Naive thymus-derived CD4-positive, alpha-beta T cell (primary cell): ENCODE data around the gene CAMTA1. TPM values are rescaled to one million over a fixed set of nuclear protein-coding genes. Genes with fewer than 3 reads are reported as not detected.

ENCODE experiments used
- ATAC-seq: fragments of 150-1000 bp; cut with Tn5 transposase; 2 replicates; pipeline ENCODE4 v1.10.0; 2021; ENCODE audit warnings: mild to moderate bottlenecking, moderate library complexity
- CTCF ChIA-PET: fragments of 350-600 bp; sonication (Branson Sonifier 250); formaldehyde crosslinking; loops from one replicate; lab custom pipeline; 2021; ENCODE audit warnings: antibody characterized with exemption; lab: Charles Lee
- POLR2A ChIA-PET: fragments of 350-600 bp; sonication (Branson Sonifier 250); formaldehyde crosslinking; loops from one replicate; lab custom pipeline; 2021; ENCODE audit warnings: antibody characterized with exemption, inconsistent platforms; lab: Charles Lee
- DNase-seq, 9 donors: peaks; one replicate each; pipeline versions ENCODE4 v3.0.0 to v3.0.0-alpha.2; 2020 to 2022; ENCODE audit warnings: mixed read lengths in 1 of 9
- H3K27ac ChIP-seq: one replicate; pipeline ENCODE4 v1.7.0; 2013; ENCODE audit warnings: mild to moderate bottlenecking, low read depth, low read length, moderate library complexity
- H3K27me3 ChIP-seq, 2 donors: one replicate each; pipeline ENCODE4 v1.7.0; 2013; ENCODE audit warnings: low read length in 2 of 2, mild to moderate bottlenecking in 2 of 2, moderate library complexity in 2 of 2; ENCODE audit not compliant: control insufficient read depth in 2 of 2, insufficient read depth in 2 of 2
- H3K36me3 ChIP-seq, 3 experiments: 1 replicate in 2 of 3; 2 replicates in 1 of 3; pipeline ENCODE4 v1.7.0; 2013; ENCODE audit warnings: low read length in 3 of 3, mild to moderate bottlenecking in 3 of 3, moderate library complexity in 1 of 3; ENCODE audit not compliant: insufficient read depth in 3 of 3, control insufficient read depth in 2 of 3
- H3K4me1 ChIP-seq, 2 donors: one replicate each; pipeline ENCODE4 v1.7.0; 2013; ENCODE audit warnings: low read length in 2 of 2, mild to moderate bottlenecking in 2 of 2, moderate library complexity in 1 of 2; ENCODE audit not compliant: control insufficient read depth in 2 of 2, insufficient read depth in 2 of 2
- H3K4me3 ChIP-seq: 2 replicates; pipeline ENCODE4 v1.7.0; 2013; ENCODE audit warnings: mild to moderate bottlenecking, low read length
- H3K9me3 ChIP-seq, 3 experiments: 1 replicate in 2 of 3; 2 replicates in 1 of 3; pipeline ENCODE4 v1.7.0; 2013; ENCODE audit warnings: low read length in 3 of 3; ENCODE audit not compliant: control insufficient read depth in 2 of 3
- H3K27ac Mint-ChIP-seq, 9 donors: one replicate each; pipeline ENCODE4 v1.8.0; 2020 to 2022; ENCODE audit warnings: mixed read lengths in 9 of 9, mild to moderate bottlenecking in 8 of 9, moderate library complexity in 5 of 9, inconsistent platforms in 2 of 9
- H3K27me3 Mint-ChIP-seq, 5 donors: one replicate each; pipeline ENCODE4 v1.8.0; 2021 to 2022; ENCODE audit warnings: mixed read lengths in 5 of 5, mild to moderate bottlenecking in 1 of 5
- H3K36me3 Mint-ChIP-seq, 5 donors: one replicate each; pipeline ENCODE4 v1.8.0; 2020 to 2022; ENCODE audit warnings: mixed read lengths in 5 of 5, mild to moderate bottlenecking in 3 of 5, inconsistent platforms in 1 of 5
- H3K4me1 Mint-ChIP-seq, 7 donors: one replicate each; pipeline ENCODE4 v1.8.0; 2020 to 2022; ENCODE audit warnings: mixed read lengths in 7 of 7, mild to moderate bottlenecking in 3 of 7, inconsistent platforms in 1 of 7
- H3K4me3 Mint-ChIP-seq, 10 donors: one replicate each; pipeline ENCODE4 v1.8.0; 2020 to 2022; ENCODE audit warnings: mild to moderate bottlenecking in 10 of 10, mixed read lengths in 10 of 10, moderate library complexity in 6 of 10, inconsistent platforms in 2 of 10
- H3K9me3 Mint-ChIP-seq, 11 donors: one replicate each; pipeline ENCODE4 v1.8.0; 2020 to 2022; ENCODE audit warnings: mixed read lengths in 11 of 11, mild to moderate bottlenecking in 4 of 11, inconsistent platforms in 1 of 11, moderate library complexity in 1 of 11
- intact Hi-C, 2 donors: fragments of 100-400 bp; cut with micrococcal nuclease; formaldehyde crosslinking; loops; one replicate each; pipeline ENCODE4 v1.15.1; 2023
- polyA plus RNA-seq, 2 donors: library from polyadenylated mRNA; unstranded; fragments of 300-500 nt; fragmentation: Illumina TruSeq; gene quantifications; one replicate each; pipeline ENCODE4 v1.2.3, GENCODE V29; 2021
- total RNA-seq, 6 experiments: library from RNA in 5 of 6; stranded (reverse) in 5 of 6; gene quantifications; 1 replicate in 5 of 6; 2 replicates in 1 of 6; pipeline ENCODE4 v1.2.3 and lab custom pipeline; 2021 to 2026

Gene CAMTA1
- total and polyA plus RNA-seq, 7 experiments from 2014 or later, result 38.1 to 68.6 (median 42.6) TPM

DNA sequence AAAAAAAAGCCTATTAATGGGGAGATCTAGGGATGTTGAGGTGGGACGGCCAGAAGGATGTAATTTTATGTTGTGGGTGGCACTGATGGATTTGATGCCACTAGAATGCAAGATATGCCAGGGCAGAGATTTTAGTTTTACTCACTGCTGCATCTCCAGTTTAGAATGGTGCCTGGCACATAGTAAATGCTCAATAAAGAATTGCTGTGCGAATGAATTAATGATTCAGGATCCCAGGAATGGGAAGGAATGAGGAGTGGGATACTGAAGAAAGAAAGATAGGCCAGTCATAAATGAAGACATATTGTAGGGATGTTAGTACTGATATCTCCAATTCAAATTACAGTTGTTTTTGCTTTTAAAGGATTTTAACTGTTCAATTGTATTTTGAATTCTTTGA, 72.6 kb downstream of the CAMTA1 start:
- no peak overlapping the region for H3K27ac ChIP-seq
- no peaks in the 10 kb centered on the region for H3K36me3 ChIP-seq
- POLR2A ChIA-PET, result no interaction called here
- H3K4me1 ChIP-seq, result no peaks in the 10 kb centered on the region
- Mint-ChIP-seq H3K9me3 (peaks cover 0 to 4% (median 0%) of the 10 kb centered on the region in 11 donors), H3K4me1 (peaks cover 0 to 25% (median 22%) of the 10 kb centered on the region in 7 donors), H3K27me3 (no peaks in the 10 kb centered on the region), H3K4me3 (no peak overlapping the region), H3K27ac (no peak overlapping the region), H3K36me3 (peaks cover 4 to 54% (median 21%) of the 10 kb centered on the region in 5 donors)
- intact Hi-C loops, result no loop called here
- no peaks in the 10 kb centered on the region for H3K27me3 ChIP-seq
- CTCF ChIA-PET, result interaction anchor here (1.1 kb wide), 1 partner anchor 61 kb away, joined by 3 read pairs; no protein-coding TSS in a partner anchor
- no peak overlapping the region for H3K4me3 ChIP-seq
- ATAC-seq, result no peak
- no peaks in the 10 kb centered on the region for H3K9me3 ChIP-seq
- no peak for DNase-seq

DNA sequence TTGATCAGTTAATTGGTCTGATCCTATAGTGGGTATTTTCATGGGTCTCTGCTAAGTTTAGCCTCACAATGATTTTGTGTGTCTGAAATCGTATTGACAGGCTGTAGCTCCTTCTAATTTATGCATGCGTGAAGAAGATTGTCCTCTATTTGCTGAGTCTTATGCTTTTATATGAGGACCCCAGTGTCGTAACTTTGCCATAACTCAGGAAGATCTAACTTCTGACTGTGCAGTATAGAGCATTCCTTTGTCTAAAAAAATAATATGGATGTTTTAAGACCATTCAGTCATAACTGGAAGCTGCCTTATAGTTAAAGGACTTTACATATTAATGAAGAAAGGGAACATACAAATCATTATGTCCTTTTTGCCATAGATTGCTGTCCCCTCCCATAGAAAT, 73.3 kb downstream of the CAMTA1 start:
- no peaks in the 10 kb centered on the region for H3K9me3 ChIP-seq
- H3K27me3 ChIP-seq, result no peaks in the 10 kb centered on the region
- no peak overlapping the region for H3K27ac ChIP-seq
- CTCF ChIA-PET, result interaction anchor here (1.1 kb wide), 1 partner anchor 62 kb away, joined by 3 read pairs; no protein-coding TSS in a partner anchor
- H3K4me3 ChIP-seq, result no peak overlapping the region
- intact Hi-C loops, result no loop called here
- Mint-ChIP-seq H3K9me3 (peaks cover 0 to 2% (median 0%) of the 10 kb centered on the region in 11 donors), H3K4me1 (peaks cover 0 to 27% (median 22%) of the 10 kb centered on the region in 7 donors), H3K27ac (no peak overlapping the region), H3K27me3 (no peaks in the 10 kb centered on the region), H3K4me3 (no peak overlapping the region), H3K36me3 (peaks cover 2 to 49% (median 14%) of the 10 kb centered on the region in 5 donors)
- POLR2A ChIA-PET, result no interaction called here
- no peak for ATAC-seq
- no peaks in the 10 kb centered on the region for H3K36me3 ChIP-seq
- H3K4me1 ChIP-seq, result no peaks in the 10 kb centered on the region
- no peak for DNase-seq

DNA sequence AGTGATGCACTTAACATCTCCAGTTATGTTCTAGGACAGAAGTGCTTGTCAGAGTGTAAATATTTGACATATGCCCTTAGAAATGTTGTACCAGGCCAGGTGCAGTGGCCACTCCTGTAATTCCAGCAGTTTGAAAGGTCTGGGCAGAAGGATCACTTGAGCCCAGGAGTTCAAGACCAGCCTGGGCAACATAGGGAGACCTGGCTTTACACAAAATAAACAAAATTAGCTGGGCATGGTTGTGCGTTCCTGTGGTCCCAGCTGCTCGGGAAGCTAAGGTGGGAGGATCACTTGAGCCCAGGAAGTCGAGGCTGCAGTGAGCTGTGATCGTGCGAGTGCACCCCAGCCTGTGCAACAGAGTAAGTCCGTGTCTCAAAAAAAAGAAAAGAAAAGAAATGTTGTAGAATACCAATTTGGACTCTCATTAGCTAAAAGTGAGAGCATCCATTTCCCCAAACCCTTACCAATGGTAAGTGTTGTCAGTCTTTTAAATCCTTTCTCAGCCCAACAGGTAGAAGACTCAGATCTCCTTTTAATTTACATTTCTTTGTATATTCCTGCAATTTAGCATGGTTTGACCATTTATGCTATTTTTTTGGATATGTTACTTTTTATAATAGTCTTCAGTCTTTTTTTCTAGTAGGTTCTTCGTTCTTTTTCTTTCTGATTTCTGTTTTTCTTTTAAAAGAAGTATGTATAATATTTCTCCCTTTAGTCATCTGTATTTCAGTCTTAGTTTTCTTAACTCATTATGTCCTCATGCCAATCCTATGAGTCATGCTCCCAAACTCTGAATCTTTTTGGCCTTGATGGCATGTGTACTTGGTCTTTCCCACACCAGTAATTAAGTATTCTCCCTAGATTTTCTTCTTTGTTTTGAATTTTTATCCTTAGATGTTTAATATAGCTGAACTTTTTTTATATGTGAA, 74.4 kb downstream of the CAMTA1 start:
- ChIA-PET POLR2A (no interaction called here), CTCF (no interaction called here)
- Histone ChIP-seq H3K4me3 (no peak overlapping the region), H3K27me3 (no peaks in the 10 kb centered on the region), H3K36me3 (no peaks in the 10 kb centered on the region), H3K9me3 (no peaks in the 10 kb centered on the region), H3K27ac (no peak overlapping the region), H3K4me1 (no peaks in the 10 kb centered on the region)
- Mint-ChIP-seq H3K36me3 (peaks cover 0 to 49% (median 15%) of the 10 kb centered on the region in 5 donors), H3K27me3 (no peaks in the 10 kb centered on the region), H3K4me1 (peaks cover 0 to 37% (median 30%) of the 10 kb centered on the region in 7 donors), H3K27ac (peak overlapping the region in 1 of 9 donors; percentile 18), H3K9me3 (no peaks in the 10 kb centered on the region), H3K4me3 (no peak overlapping the region)
- no peak for ATAC-seq
- intact Hi-C loops, result no loop called here
- no peak for DNase-seq

DNA sequence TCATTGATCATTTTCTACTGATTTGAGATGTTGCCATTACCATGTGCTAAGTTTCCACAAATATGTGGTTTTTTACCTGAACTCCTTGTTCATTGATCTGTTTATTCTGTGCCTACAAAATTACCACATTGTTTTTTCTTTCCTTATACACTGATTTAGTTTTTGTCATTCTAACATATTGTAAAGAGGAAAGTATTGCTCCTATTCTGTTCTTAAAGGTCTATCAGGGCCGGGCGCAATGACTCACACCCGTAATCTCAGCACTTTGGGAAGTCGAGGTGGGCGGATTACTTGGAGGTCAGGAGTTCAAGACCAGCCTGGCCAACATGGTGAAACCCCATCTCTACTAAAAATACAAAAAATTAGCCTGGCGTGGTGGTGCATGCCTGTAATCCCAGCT, 75.1 kb downstream of the CAMTA1 start:
- Mint-ChIP-seq H3K9me3 (no peaks in the 10 kb centered on the region), H3K27ac (no peak overlapping the region), H3K27me3 (no peaks in the 10 kb centered on the region), H3K4me1 (peaks cover 0 to 41% (median 29%) of the 10 kb centered on the region in 7 donors), H3K4me3 (no peak overlapping the region), H3K36me3 (peaks cover 0 to 43% (median 8%) of the 10 kb centered on the region in 5 donors)
- no peak overlapping the region for H3K4me3 ChIP-seq
- no peak overlapping the region for H3K27ac ChIP-seq
- no peaks in the 10 kb centered on the region for H3K27me3 ChIP-seq
- ChIA-PET CTCF (no interaction called here), POLR2A (no interaction called here)
- intact Hi-C loops, result no loop called here
- no peaks in the 10 kb centered on the region for H3K9me3 ChIP-seq
- no peaks in the 10 kb centered on the region for H3K4me1 ChIP-seq
- ATAC-seq (no peak), DNase-seq (no peak)
- no peaks in the 10 kb centered on the region for H3K36me3 ChIP-seq

DNA sequence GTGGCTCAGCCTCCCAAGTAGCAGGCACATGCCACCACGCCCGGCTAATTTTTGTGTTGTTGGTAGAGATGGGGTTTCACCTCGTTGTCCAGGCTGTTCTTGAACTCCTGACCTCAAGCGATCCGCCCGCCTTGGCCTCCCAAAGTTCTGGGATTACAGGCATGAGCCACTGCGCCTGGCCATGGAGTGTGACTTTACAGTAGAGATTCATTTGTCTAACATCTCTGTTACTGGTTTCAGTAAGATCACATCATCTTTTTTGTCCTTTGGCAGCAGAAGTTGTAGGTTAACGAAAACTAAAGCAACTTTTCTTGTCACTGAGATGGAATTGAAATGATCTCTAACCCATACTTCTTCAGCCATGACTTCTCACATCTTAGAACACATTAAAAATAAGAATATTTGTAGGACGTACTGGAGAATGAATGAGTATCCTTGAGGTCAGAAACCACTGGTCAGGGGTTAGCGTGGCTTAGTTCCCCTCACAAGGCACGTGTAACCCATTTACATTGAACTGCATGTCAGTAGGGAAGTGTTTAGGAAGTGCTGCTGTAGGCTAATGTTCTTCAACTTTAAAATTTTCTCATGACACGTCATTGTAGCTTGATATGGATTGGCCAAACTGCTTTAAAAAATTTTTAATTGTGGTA, 75.9 kb downstream of the CAMTA1 start:
- no peaks in the 10 kb centered on the region for H3K27me3 ChIP-seq
- H3K9me3 Mint-ChIP-seq, result no peaks in the 10 kb centered on the region
- no peak overlapping the region for H3K27ac ChIP-seq
- H3K27ac Mint-ChIP-seq, result no peak overlapping the region
- H3K4me1 Mint-ChIP-seq, result peaks cover 0 to 49% (median 29%) of the 10 kb centered on the region in 7 donors
- no peaks in the 10 kb centered on the region for H3K4me1 ChIP-seq
- H3K4me3 Mint-ChIP-seq, result no peak overlapping the region
- no peaks in the 10 kb centered on the region for H3K27me3 Mint-ChIP-seq
- H3K36me3 Mint-ChIP-seq, result peaks cover 0 to 40% (median 5%) of the 10 kb centered on the region in 5 donors
- POLR2A ChIA-PET, result no interaction called here
- DNase-seq (no peak), ATAC-seq (no peak)
- intact Hi-C loops, result no loop called here
- CTCF ChIA-PET, result no interaction called here
- H3K9me3 ChIP-seq, result no peaks in the 10 kb centered on the region
- H3K36me3 ChIP-seq, result no peaks in the 10 kb centered on the region
- H3K4me3 ChIP-seq, result no peak overlapping the region

DNA sequence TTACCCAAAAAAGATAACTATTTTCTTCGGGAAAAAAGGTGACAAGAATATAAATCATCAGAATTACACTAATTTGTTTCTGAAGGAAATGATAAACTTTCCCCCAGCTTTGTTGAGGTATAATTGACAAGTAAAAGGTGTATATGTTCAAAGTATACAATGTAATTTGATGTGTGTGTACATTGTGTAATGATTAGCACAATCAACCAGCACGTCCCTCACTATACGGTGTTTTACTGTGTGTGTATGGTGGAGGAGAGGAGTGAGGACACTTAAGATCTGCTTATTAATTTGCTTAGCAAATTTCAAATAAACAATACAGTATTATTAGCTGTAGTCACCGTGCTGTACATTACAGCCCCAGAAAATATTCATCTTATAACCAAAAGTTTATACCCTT, 77.7 kb downstream of the CAMTA1 start:
- Mint-ChIP-seq H3K27ac (no peak overlapping the region), H3K4me3 (no peak overlapping the region), H3K9me3 (no peaks in the 10 kb centered on the region), H3K27me3 (no peaks in the 10 kb centered on the region), H3K4me1 (peaks cover 0 to 47% (median 30%) of the 10 kb centered on the region in 7 donors), H3K36me3 (peaks cover 0 to 31% (median 5%) of the 10 kb centered on the region in 5 donors)
- no peak overlapping the region for H3K4me3 ChIP-seq
- intact Hi-C loops, result no loop called here
- no peak overlapping the region for H3K27ac ChIP-seq
- CTCF ChIA-PET, result interaction anchor here (0.7 kb wide), 1 partner anchor 28 kb away, joined by 3 read pairs; no protein-coding TSS in a partner anchor
- DNase-seq, result no peak
- POLR2A ChIA-PET, result no interaction called here
- H3K9me3 ChIP-seq, result no peaks in the 10 kb centered on the region
- no peak for ATAC-seq
- no peaks in the 10 kb centered on the region for H3K36me3 ChIP-seq
- H3K27me3 ChIP-seq, result no peaks in the 10 kb centered on the region
- H3K4me1 ChIP-seq, result no peaks in the 10 kb centered on the region
